SK-N-SH (cell line): Measurements from ENCODE around the gene MTFP1. TPM values are rescaled to one million over a fixed set of nuclear protein-coding genes. Genes with fewer than 3 reads are reported as not detected.

Experiments used
- CTCF ChIA-PET: fragments of 300-600, 350-600 bp; formaldehyde crosslinking; extraction: SDS; loops from one replicate; lab custom pipeline; 2021; lab: Yijun Ruan, JAX
- POLR2A ChIA-PET: fragments of 350-600 bp; sonication (Branson Sonifier 250); formaldehyde crosslinking; extraction: SDS; loops from one replicate; lab custom pipeline; 2020; ENCODE audit warnings: antibody characterized with exemption, inconsistent platforms; lab: Yijun Ruan, JAX
- DNase-seq: peaks from one replicate; pipeline ENCODE4 v3.0.0; 2012
- H2AFZ ChIP-seq: fragments of 200-600 bp; sonication (generic); 2 replicates; pipeline ENCODE4 v1.8.1; 2016; ENCODE audit warnings: antibody characterized with exemption, mild to moderate bottlenecking, low read depth
- H3F3A ChIP-seq: fragments of 200-600 bp; sonication (generic); replicated peaks from 2 replicates; pipeline ENCODE3; 2016; ENCODE audit warnings: antibody characterized with exemption, mild to moderate bottlenecking; ENCODE audit not compliant: insufficient read depth
- H3K27ac ChIP-seq, 2 experiments: fragments of 200-500 bp in 1 of 2; fragments of 200-600 bp in 1 of 2; sonication (Bioruptor generic) in 1 of 2; sonication (generic), shearing (Covaris generic) in 1 of 2; 2 replicates each; pipeline versions ENCODE4 v1.5.1 to v1.6.1; 2014 to 2016; ENCODE audit warnings: low read depth in 2 of 2, inconsistent platforms in 1 of 2, low read length in 1 of 2, mild to moderate bottlenecking in 1 of 2, mixed read lengths in 1 of 2
- H3K27me3 ChIP-seq: fragments of 200-600 bp; sonication (generic), shearing (Covaris generic); 2 replicates; pipeline ENCODE4 v1.6.1; 2016; ENCODE audit warnings: mixed run types; ENCODE audit not compliant: insufficient read depth
- H3K36me3 ChIP-seq, 2 experiments: fragments of 200-500 bp in 1 of 2; fragments of 200-600 bp in 1 of 2; sonication (Bioruptor generic) in 1 of 2; sonication (generic) in 1 of 2; replicated peaks in 1 of 2; 2 replicates each; pipeline versions ENCODE3 to v1.5.1; 2014 to 2016; ENCODE audit warnings: low read length in 1 of 2, mild to moderate bottlenecking in 1 of 2; ENCODE audit not compliant: insufficient read depth in 2 of 2, control insufficient read depth in 1 of 2
- H3K4me1 ChIP-seq, 2 experiments: fragments of 200-500 bp in 1 of 2; fragments of 200-600 bp in 1 of 2; sonication (Bioruptor generic) in 1 of 2; sonication (generic), shearing (Covaris generic) in 1 of 2; 2 replicates each; pipeline versions ENCODE4 v1.5.1 to v1.6.1; 2014 to 2016; ENCODE audit warnings: low read depth in 1 of 2, low read length in 1 of 2, mixed run types in 1 of 2; ENCODE audit not compliant: insufficient read depth in 2 of 2, control insufficient read depth in 1 of 2
- H3K4me2 ChIP-seq: fragments of 200-600 bp; sonication (generic), shearing (Covaris generic); 2 replicates; pipeline ENCODE4 v1.6.1; 2017; ENCODE audit warnings: mixed run types
- H3K4me3 ChIP-seq, 2 experiments: fragments of 200-500 bp in 1 of 2; fragments of 200-600 bp in 1 of 2; sonication (Bioruptor generic) in 1 of 2; sonication (generic), shearing (Covaris generic) in 1 of 2; 2 replicates each; pipeline versions ENCODE4 v1.5.1 to v1.8.1; 2014 to 2016; ENCODE audit warnings: low read depth in 2 of 2, inconsistent platforms in 1 of 2, low read length in 1 of 2, mild to moderate bottlenecking in 1 of 2, mixed read lengths in 1 of 2, moderate library complexity in 1 of 2
- H3K79me2 ChIP-seq: fragments of 200-600 bp; sonication (generic); 2 replicates; pipeline ENCODE4 v1.8.1; 2017; ENCODE audit warnings: mild to moderate bottlenecking; ENCODE audit not compliant: insufficient read depth
- H3K9ac ChIP-seq: fragments of 200-600 bp; sonication (generic); 2 replicates; pipeline ENCODE4 v1.6.1; 2017; ENCODE audit warnings: mixed run types
- H3K9me2 ChIP-seq: fragments of 200-600 bp; sonication (generic); 2 replicates; pipeline ENCODE4 v1.6.1; 2017; ENCODE audit warnings: mixed run types
- H3K9me3 ChIP-seq: fragments of 200-600 bp; sonication (generic); 2 replicates; pipeline ENCODE4 v1.6.1; 2017; ENCODE audit warnings: mixed run types, mild to moderate bottlenecking, moderate library complexity
- H4K20me1 ChIP-seq: fragments of 200-600 bp; sonication (generic); 2 replicates; pipeline ENCODE4 v1.6.1; 2017; ENCODE audit warnings: mild to moderate bottlenecking, mixed run types; ENCODE audit not compliant: insufficient read depth
- CHD2 ChIP-seq: fragments of 150-350 bp; IDR thresholded peaks from 2 replicates; pipeline ENCODE4 v1.6.1; 2018; ENCODE audit warnings: low read length; ENCODE audit not compliant: partially characterized antibody
- ELF1 ChIP-seq: IDR thresholded peaks from 2 replicates; pipeline ENCODE4 v1.4.0; 2012
- EZH2phosphoT487 ChIP-seq: fragments of 200-600 bp; sonication (generic); IDR thresholded peaks from 2 replicates; pipeline ENCODE4 v1.6.1; 2017; ENCODE audit warnings: low read depth, mixed run types, mild to moderate bottlenecking, antibody characterized with exemption, moderate library complexity, borderline replicate concordance
- FOSL2 ChIP-seq: IDR thresholded peaks from 2 replicates; pipeline ENCODE4 v1.4.0; 2012; ENCODE audit warnings: low read depth, mild to moderate bottlenecking, moderate library complexity, borderline replicate concordance
- GABPA ChIP-seq: IDR thresholded peaks from 2 replicates; pipeline ENCODE4 v1.4.0; 2012; ENCODE audit warnings: low read depth, mild to moderate bottlenecking
- JUND ChIP-seq: IDR thresholded peaks from 2 replicates; pipeline ENCODE4 v1.4.0; 2012
- MEF2A ChIP-seq: IDR thresholded peaks from 2 replicates; pipeline ENCODE4 v1.4.0; 2012; ENCODE audit warnings: low read depth, borderline replicate concordance
- MXI1 ChIP-seq: IDR thresholded peaks from 2 replicates; pipeline ENCODE4 v1.6.1; 2012; ENCODE audit warnings: mild to moderate bottlenecking, low read depth, low read length, improper control_type of control experiment
- NFIC ChIP-seq: IDR thresholded peaks from 2 replicates; pipeline ENCODE4 v1.4.0; 2012; ENCODE audit warnings: borderline replicate concordance
- POLR2AphosphoS5 ChIP-seq: IDR thresholded peaks from 2 replicates; pipeline ENCODE4 v1.6.1; 2012; ENCODE audit warnings: low read depth, low read length
- RAD21 ChIP-seq: IDR thresholded peaks from 2 replicates; pipeline ENCODE4 v1.6.1; 2012; ENCODE audit warnings: mild to moderate bottlenecking, low read length
- RCOR1 ChIP-seq: fragments of 150-350 bp; IDR thresholded peaks from 2 replicates; pipeline ENCODE4 v1.6.1; 2017; ENCODE audit warnings: antibody characterized with exemption, low read length
- SIN3A ChIP-seq: IDR thresholded peaks from 2 replicates; pipeline ENCODE4 v1.6.1; 2012; ENCODE audit warnings: low read depth, mild to moderate bottlenecking, low read length, moderate library complexity, borderline replicate concordance
- TCF12 ChIP-seq: IDR thresholded peaks from 2 replicates; pipeline ENCODE4 v1.4.0; 2012
- TEAD4 ChIP-seq: IDR thresholded peaks from 2 replicates; pipeline ENCODE4 v1.4.0; 2012; ENCODE audit warnings: mild to moderate bottlenecking, borderline replicate concordance; ENCODE audit not compliant: insufficient read depth
- WGBS: methylation state at CpG from one replicate; pipeline ENCODE4 v1.1.6; 2017; ENCODE audit warnings: low lambda C conversion rate; 5-methylcytosine and 5-hydroxymethylcytosine counted together
- polyA plus RNA-seq, 3 experiments: library from polyadenylated mRNA; depleted of rRNA; stranded (reverse); fragments of >200 nt; gene quantifications; 2 replicates each; pipeline ENCODE4 v1.2.3, GENCODE V29; 2012
- TF ChIP-seq, protein P1 (sequence below): fragments of 150-350 bp; IDR thresholded peaks from 2 replicates; pipeline ENCODE4 v1.6.1; 2017; ENCODE audit warnings: antibody characterized with exemption, low read length, low read depth, borderline replicate concordance
- TF ChIP-seq, protein P2 (sequence below): fragments of 200-600 bp; sonication (generic); IDR thresholded peaks from 2 replicates; pipeline ENCODE4 v1.6.1; 2017; ENCODE audit warnings: antibody characterized with exemption, mild to moderate bottlenecking, moderate library complexity
- TF ChIP-seq, protein P3 (sequence below): IDR thresholded peaks from 2 replicates; pipeline ENCODE4 v1.4.0; 2012; ENCODE audit warnings: low read depth, borderline replicate concordance
- TF ChIP-seq, protein P4 (sequence below): fragments of 150-350 bp; IDR thresholded peaks from 2 replicates; pipeline ENCODE4 v1.6.1; 2016; ENCODE audit warnings: mild to moderate bottlenecking, low read depth, low read length
- TF ChIP-seq, protein P5 (sequence below): IDR thresholded peaks from 2 replicates; pipeline ENCODE4 v1.6.1; 2012; ENCODE audit warnings: mild to moderate bottlenecking, low read depth, low read length, moderate library complexity

MTFP1 gene
- polyA plus RNA-seq, 1 of the 3 experiments (the other 2 are of a cell fraction), result 18.9 TPM

DNA sequence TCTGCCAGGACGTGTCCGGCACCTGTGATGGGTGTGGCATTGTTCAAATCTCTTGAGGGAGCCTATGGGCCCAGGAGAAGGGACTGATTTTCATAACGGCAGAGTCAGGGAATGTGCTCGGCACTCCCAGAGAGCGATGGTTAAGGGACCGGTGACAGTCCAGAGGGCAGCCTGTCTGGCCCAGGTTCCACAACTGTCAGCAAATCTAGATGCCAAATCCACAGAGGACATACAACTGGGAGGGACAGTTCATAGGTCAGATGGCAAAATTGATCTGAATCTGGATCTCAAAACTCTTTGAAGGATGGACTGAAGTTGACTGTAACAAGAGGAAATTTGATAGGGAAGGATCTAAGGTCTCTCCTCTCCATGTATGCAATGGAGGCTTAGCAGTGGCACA, 21.3 kb upstream of the MTFP1 start:
- Histone ChIP-seq H3K4me1 (no peaks in the 10 kb centered on the region; a peak in 1 of 4 replicates), H3F3A (peaks cover 8% of the 10 kb centered on the region), H3K36me3 (peaks cover 3 to 25% of the 10 kb centered on the region in 2 experiments), H3K4me3 (no peak overlapping the region), H3K27me3 (no peaks in the 10 kb centered on the region), H3K9me2 (no peaks in the 10 kb centered on the region), H3K4me2 (no peak overlapping the region), H4K20me1 (no peaks in the 10 kb centered on the region), H2AFZ (no peak overlapping the region), H3K9ac (no peak overlapping the region), H3K79me2 (peaks cover 11% of the 10 kb centered on the region; the same call in 1 of the 2 replicates), H3K9me3 (no peaks in the 10 kb centered on the region), H3K27ac (no peak overlapping the region)
- TF ChIP-seq, protein P1, sequence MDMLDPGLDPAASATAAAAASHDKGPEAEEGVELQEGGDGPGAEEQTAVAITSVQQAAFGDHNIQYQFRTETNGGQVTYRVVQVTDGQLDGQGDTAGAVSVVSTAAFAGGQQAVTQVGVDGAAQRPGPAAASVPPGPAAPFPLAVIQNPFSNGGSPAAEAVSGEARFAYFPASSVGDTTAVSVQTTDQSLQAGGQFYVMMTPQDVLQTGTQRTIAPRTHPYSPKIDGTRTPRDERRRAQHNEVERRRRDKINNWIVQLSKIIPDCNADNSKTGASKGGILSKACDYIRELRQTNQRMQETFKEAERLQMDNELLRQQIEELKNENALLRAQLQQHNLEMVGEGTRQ, result no peak
- no peak for TF ChIP-seq FOSL2
- no peak for TF ChIP-seq GABPA
- TF ChIP-seq MEF2A, result no peak
- no peak for TF ChIP-seq ELF1
- no peak for TF ChIP-seq SIN3A
- TF ChIP-seq CHD2, result no peak
- no peak for TF ChIP-seq TCF12
- TF ChIP-seq EZH2phosphoT487, result no peak
- TF ChIP-seq, protein P2, sequence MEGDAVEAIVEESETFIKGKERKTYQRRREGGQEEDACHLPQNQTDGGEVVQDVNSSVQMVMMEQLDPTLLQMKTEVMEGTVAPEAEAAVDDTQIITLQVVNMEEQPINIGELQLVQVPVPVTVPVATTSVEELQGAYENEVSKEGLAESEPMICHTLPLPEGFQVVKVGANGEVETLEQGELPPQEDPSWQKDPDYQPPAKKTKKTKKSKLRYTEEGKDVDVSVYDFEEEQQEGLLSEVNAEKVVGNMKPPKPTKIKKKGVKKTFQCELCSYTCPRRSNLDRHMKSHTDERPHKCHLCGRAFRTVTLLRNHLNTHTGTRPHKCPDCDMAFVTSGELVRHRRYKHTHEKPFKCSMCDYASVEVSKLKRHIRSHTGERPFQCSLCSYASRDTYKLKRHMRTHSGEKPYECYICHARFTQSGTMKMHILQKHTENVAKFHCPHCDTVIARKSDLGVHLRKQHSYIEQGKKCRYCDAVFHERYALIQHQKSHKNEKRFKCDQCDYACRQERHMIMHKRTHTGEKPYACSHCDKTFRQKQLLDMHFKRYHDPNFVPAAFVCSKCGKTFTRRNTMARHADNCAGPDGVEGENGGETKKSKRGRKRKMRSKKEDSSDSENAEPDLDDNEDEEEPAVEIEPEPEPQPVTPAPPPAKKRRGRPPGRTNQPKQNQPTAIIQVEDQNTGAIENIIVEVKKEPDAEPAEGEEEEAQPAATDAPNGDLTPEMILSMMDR, result no peak
- TF ChIP-seq TEAD4, result no peak
- TF ChIP-seq, protein P3, sequence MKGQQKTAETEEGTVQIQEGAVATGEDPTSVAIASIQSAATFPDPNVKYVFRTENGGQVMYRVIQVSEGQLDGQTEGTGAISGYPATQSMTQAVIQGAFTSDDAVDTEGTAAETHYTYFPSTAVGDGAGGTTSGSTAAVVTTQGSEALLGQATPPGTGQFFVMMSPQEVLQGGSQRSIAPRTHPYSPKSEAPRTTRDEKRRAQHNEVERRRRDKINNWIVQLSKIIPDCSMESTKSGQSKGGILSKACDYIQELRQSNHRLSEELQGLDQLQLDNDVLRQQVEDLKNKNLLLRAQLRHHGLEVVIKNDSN, result no peak
- no peak for TF ChIP-seq MXI1
- no peak for TF ChIP-seq JUND
- TF ChIP-seq POLR2AphosphoS5, result no peak
- TF ChIP-seq, protein P4, sequence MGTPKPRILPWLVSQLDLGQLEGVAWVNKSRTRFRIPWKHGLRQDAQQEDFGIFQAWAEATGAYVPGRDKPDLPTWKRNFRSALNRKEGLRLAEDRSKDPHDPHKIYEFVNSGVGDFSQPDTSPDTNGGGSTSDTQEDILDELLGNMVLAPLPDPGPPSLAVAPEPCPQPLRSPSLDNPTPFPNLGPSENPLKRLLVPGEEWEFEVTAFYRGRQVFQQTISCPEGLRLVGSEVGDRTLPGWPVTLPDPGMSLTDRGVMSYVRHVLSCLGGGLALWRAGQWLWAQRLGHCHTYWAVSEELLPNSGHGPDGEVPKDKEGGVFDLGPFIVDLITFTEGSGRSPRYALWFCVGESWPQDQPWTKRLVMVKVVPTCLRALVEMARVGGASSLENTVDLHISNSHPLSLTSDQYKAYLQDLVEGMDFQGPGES, result no peak
- TF ChIP-seq RCOR1, result no peak
- TF ChIP-seq, protein P5, sequence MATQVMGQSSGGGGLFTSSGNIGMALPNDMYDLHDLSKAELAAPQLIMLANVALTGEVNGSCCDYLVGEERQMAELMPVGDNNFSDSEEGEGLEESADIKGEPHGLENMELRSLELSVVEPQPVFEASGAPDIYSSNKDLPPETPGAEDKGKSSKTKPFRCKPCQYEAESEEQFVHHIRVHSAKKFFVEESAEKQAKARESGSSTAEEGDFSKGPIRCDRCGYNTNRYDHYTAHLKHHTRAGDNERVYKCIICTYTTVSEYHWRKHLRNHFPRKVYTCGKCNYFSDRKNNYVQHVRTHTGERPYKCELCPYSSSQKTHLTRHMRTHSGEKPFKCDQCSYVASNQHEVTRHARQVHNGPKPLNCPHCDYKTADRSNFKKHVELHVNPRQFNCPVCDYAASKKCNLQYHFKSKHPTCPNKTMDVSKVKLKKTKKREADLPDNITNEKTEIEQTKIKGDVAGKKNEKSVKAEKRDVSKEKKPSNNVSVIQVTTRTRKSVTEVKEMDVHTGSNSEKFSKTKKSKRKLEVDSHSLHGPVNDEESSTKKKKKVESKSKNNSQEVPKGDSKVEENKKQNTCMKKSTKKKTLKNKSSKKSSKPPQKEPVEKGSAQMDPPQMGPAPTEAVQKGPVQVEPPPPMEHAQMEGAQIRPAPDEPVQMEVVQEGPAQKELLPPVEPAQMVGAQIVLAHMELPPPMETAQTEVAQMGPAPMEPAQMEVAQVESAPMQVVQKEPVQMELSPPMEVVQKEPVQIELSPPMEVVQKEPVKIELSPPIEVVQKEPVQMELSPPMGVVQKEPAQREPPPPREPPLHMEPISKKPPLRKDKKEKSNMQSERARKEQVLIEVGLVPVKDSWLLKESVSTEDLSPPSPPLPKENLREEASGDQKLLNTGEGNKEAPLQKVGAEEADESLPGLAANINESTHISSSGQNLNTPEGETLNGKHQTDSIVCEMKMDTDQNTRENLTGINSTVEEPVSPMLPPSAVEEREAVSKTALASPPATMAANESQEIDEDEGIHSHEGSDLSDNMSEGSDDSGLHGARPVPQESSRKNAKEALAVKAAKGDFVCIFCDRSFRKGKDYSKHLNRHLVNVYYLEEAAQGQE, result no peak
- TF ChIP-seq RAD21, result no peak
- no peak for TF ChIP-seq NFIC
- CTCF ChIA-PET, result interaction anchor here (1.5 kb wide), 1 partner anchor 14 kb away, joined by 4 read pairs; no protein-coding TSS in a partner anchor
- DNase-seq, result no peak
- WGBS, result 85% methylated on average over 2 of the region's 6 CpGs
- POLR2A ChIA-PET, result no interaction called here
